Astrocyte (in vitro differentiated cells and primary cell): ENCODE data around the gene PLN.

Experiments used
- EZH2 ChIP-seq: IDR thresholded peaks from 2 replicates; pipeline ENCODE4 v1.6.1; 2012; ENCODE audit warnings: mild to moderate bottlenecking, low read length, inconsistent platforms; ENCODE audit not compliant: insufficient read depth
- TF ChIP-seq, protein P1 (sequence below): IDR thresholded peaks from 2 replicates; pipeline ENCODE4 v1.5.1; 2011; ENCODE audit warnings: low read depth, mild to moderate bottlenecking, inconsistent platforms, low read length, moderate library complexity; ENCODE audit not compliant: insufficient read depth

- TF ChIP-seq, protein P1, sequence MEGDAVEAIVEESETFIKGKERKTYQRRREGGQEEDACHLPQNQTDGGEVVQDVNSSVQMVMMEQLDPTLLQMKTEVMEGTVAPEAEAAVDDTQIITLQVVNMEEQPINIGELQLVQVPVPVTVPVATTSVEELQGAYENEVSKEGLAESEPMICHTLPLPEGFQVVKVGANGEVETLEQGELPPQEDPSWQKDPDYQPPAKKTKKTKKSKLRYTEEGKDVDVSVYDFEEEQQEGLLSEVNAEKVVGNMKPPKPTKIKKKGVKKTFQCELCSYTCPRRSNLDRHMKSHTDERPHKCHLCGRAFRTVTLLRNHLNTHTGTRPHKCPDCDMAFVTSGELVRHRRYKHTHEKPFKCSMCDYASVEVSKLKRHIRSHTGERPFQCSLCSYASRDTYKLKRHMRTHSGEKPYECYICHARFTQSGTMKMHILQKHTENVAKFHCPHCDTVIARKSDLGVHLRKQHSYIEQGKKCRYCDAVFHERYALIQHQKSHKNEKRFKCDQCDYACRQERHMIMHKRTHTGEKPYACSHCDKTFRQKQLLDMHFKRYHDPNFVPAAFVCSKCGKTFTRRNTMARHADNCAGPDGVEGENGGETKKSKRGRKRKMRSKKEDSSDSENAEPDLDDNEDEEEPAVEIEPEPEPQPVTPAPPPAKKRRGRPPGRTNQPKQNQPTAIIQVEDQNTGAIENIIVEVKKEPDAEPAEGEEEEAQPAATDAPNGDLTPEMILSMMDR, result no peak
- no peak for TF ChIP-seq EZH2
Measured at GRCh38 chr6:118606268-118606667, 58.2 kb downstream of the PLN start.
